Fibroblast of villous mesenchyme (primary cell): Measurements from ENCODE around the gene POFUT2. TPM values are rescaled to one million over a fixed set of nuclear protein-coding genes. Genes with fewer than 3 reads are reported as not detected.

ENCODE experiments used
- DNase-seq: peaks from one replicate; pipeline ENCODE4 v3.0.0-alpha.2; 2010; ENCODE audit warnings: low read depth
- H3K4me3 ChIP-seq: 2 replicates; pipeline ENCODE4 v1.5.1; 2011; ENCODE audit warnings: low read depth, mild to moderate bottlenecking, low read length
- total RNA-seq: library from RNA; depleted of rRNA; stranded (reverse); fragments of >200 nt; gene quantifications from 2 replicates; pipeline ENCODE4 v1.2.3, GENCODE V29; 2012
- TF ChIP-seq, protein P1 (sequence below): IDR thresholded peaks from 2 replicates; pipeline ENCODE4 v1.5.1; 2012; ENCODE audit warnings: low read depth, mild to moderate bottlenecking, low read length; ENCODE audit not compliant: insufficient read depth

POFUT2 gene
- total RNA-seq, 1 donor = 60.0 TPM

DNA sequence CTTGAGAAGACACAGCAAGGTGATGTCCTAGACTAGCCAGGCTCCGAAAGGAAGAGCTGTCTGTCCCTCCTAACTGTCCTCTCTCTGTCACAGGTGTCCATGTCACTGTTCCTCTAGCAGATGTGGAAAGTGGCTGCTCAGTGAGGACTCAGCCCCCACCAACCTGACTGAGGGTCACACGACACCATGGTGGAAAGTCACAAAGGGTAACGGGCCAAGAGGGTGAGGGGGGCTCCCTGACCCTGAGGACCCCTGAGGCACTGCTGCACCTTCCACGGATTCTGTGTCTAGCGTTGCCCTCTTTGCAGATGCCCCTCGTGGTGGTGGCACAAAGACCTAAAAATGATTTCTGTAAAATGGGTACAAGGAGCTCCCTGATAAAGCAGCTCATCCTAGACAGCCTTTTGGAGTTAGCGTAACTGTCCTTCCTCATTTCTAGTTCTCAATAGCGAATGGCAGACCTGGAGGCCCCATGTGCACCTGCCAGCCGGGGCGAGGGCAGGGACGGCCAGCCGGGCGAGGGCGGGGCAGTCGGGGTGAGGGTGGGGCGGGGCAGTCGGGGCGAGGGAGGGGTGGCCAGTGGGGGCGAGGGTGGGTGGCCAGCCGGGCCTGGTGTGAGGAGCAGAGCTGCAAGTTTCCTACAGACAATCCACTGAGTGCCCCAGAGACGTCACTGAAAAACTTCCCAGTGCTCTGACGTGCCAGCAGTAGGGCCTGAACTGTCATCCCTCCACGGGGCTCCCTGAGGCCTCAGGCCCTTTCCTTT, 23.4 kb downstream of the POFUT2 start:
- TF ChIP-seq, protein P1, sequence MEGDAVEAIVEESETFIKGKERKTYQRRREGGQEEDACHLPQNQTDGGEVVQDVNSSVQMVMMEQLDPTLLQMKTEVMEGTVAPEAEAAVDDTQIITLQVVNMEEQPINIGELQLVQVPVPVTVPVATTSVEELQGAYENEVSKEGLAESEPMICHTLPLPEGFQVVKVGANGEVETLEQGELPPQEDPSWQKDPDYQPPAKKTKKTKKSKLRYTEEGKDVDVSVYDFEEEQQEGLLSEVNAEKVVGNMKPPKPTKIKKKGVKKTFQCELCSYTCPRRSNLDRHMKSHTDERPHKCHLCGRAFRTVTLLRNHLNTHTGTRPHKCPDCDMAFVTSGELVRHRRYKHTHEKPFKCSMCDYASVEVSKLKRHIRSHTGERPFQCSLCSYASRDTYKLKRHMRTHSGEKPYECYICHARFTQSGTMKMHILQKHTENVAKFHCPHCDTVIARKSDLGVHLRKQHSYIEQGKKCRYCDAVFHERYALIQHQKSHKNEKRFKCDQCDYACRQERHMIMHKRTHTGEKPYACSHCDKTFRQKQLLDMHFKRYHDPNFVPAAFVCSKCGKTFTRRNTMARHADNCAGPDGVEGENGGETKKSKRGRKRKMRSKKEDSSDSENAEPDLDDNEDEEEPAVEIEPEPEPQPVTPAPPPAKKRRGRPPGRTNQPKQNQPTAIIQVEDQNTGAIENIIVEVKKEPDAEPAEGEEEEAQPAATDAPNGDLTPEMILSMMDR = no peak
- H3K4me3 ChIP-seq = no peak overlapping the region
- DNase-seq = no peak

DNA sequence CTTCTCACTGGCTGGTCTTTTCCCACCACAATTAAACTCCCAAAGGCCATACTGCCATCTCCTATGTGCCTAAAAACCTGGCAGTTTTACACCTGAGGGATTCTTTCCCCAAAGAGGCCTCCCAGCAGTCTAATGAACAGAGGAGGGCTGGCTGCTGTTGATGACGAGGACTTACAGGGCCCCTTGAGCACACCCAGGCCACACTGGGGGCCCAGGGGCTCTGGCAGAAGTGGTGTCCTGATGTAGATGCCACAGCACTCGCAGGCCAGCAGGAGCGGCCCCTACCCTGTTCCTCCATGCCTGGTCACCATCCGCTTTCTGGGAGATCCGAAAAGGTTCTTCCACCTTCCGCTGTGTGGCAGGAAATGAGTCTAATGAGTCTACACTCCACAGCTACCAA, 24.2 kb downstream of the POFUT2 start:
- no peak for DNase-seq
- TF ChIP-seq, protein P1 = no peak
- no peak overlapping the region for H3K4me3 ChIP-seq

DNA sequence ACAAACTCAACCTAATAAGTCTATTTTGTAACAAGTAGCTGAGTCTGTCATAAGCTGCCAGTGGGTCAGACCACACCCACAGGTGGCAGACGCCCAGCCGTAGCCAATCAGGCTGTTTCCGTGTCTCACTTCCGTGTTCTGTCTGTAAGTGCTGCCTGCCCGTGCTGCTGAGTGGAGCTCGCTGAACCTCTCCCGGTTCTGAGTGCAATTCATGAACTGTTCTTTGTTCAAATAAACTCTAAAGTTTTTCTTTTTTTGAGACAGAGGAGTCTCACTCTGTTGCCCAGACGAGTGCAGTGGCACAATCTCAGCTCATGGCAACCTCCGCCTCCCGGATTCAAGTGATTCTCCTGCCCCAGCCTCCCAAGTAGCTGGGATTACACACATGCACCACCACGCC, 25.1 kb downstream of the POFUT2 start:
- H3K4me3 ChIP-seq = no peak overlapping the region
- DNase-seq = peak; percentile 30
- TF ChIP-seq, protein P1 = no peak

DNA sequence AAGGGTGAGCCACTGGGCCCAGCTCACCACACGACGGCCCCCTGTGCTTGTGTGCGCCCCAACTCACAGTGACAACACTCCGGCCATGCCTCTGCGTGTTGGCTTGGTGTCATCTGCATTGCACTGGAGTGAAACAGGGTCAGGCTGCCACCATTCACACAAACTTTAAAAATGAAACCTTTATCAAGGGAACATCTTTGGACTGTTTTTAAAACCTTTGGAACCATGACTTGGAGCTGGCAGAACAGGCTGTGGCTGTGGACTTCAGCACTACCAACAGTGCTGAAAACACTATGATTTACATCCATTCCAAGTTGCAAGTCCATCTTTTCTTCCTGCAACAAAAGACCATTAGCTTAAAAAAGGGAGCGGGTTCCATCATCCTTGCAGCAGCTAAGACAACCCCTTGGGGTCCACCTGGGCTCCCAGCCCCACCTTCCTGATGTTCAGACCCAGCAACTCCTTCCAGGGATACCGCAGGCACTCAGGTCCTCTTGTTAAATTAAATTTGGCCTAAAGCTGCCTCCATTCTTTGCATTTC, 25.6 kb downstream of the POFUT2 start:
- TF ChIP-seq, protein P1 = no peak
- no peak overlapping the region for H3K4me3 ChIP-seq
- DNase-seq = no peak

DNA sequence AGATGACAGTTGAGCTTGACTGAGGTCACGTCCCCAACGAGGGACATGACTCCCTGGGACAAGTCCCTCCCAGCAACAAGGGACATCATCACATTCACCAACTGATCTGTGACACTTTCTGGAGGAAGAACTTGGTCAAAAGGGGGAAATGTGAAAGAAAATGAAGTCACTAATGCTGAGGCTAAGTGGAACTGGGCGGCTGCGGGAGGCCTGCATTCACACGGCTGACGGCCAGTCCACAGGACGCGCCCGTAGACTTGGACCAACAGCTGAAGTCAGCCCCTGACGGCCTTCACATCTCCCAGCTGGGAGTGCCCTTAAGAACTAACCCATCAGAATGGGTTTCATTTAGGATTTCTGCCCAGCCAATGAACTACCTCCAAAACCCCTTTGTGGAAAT, 26.6 kb downstream of the POFUT2 start:
- no peak overlapping the region for H3K4me3 ChIP-seq
- DNase-seq = no peak
- TF ChIP-seq, protein P1 = no peak

DNA sequence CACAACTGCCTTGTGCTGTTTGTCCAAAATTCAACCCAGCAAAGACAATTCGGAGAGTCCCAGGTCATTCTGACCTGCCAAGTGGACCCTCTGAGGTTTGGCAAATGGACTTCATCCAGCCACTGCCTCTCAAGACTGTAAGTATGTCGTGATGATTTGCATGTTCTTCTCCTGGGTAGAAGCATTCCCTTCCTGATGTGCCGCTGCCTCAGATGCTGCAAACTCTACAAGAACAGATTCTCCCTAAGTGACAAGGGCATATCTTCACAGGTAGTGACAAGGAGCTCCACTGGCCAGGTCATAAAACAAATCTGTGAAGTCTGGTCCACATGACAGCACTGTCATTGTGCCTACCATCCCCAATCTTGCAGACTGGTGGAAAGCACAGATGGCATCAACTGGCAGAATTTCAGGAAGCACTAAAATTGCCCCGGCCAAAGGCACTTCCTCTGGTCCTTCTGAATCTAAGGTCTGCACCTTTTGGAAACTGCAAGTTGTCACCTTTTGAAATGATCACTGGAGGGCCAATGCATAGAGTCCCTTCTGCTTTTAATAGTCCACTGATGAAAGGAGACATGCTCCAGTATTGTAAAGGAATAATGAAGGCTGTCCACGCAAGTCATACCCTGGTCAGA, 27.4 kb downstream of the POFUT2 start:
- no peak overlapping the region for H3K4me3 ChIP-seq
- TF ChIP-seq, protein P1 = no peak
- no peak for DNase-seq
